ENCODE data around the gene MAST4. TPM values are rescaled to one million over a fixed set of nuclear protein-coding genes. Genes with fewer than 3 reads are reported as not detected.

MAST4 gene
- total RNA-seq, 1 donor from 2014 or later: 10.5 TPM

DNA sequence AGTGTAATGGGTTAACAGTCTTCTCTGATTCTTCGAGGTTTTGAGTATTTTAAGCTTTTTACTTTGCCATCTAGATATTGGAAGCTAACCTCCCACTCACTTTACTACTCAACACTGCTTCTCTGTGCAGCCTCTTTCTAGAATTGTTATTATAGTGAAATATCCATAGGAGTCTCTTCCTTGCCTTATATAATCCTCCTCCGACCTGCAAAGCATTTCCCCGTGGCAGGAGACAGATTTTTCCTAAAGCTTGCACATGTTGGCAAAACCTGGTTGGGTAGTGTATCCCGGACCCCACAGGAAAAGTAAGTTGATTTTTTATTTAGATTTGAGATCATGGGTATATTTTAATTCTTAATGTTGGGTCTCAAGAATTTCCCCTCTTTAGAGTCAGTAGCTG lies 351.3 kb downstream of the MAST4 start:
- Mint-ChIP-seq H3K36me3 (ENCODE audit: unreplicated experiment) (no peaks in the 10 kb centered on the region), H3K27me3 (ENCODE audit: unreplicated experiment) (no peaks in the 10 kb centered on the region), H3K4me3 (ENCODE audit: unreplicated experiment) (no peak overlapping the region), H3K9me3 (ENCODE audit: unreplicated experiment) (no peaks in the 10 kb centered on the region), H3K27ac (ENCODE audit: unreplicated experiment) (no peak overlapping the region), H3K4me1 (ENCODE audit: unreplicated experiment) (peaks cover 12% of the 10 kb centered on the region)
- TF ChIP-seq, protein P1, sequence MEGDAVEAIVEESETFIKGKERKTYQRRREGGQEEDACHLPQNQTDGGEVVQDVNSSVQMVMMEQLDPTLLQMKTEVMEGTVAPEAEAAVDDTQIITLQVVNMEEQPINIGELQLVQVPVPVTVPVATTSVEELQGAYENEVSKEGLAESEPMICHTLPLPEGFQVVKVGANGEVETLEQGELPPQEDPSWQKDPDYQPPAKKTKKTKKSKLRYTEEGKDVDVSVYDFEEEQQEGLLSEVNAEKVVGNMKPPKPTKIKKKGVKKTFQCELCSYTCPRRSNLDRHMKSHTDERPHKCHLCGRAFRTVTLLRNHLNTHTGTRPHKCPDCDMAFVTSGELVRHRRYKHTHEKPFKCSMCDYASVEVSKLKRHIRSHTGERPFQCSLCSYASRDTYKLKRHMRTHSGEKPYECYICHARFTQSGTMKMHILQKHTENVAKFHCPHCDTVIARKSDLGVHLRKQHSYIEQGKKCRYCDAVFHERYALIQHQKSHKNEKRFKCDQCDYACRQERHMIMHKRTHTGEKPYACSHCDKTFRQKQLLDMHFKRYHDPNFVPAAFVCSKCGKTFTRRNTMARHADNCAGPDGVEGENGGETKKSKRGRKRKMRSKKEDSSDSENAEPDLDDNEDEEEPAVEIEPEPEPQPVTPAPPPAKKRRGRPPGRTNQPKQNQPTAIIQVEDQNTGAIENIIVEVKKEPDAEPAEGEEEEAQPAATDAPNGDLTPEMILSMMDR (IDR thresholded peaks at IDR 0.05): no peak
- DNase-seq (ENCODE audit: extremely low spot score, unreplicated experiment): no peak

DNA sequence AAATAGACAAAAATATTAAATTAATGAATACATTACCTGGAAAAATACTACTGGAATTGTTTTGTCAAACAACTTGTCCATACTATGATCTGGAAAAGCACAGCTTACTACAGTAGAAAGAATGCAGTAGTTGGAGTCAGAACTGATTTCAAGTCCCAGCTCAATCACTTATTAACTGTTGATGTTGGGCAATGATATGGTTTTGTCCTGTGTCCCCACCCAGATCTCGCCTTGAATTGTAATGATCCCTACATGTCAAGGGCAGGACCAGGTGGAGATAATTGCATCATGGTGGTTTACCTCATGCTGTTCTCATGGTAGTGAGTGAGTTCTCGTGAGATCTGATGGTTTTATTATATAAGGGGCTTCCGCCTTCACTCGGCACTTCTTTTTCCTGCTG lies 352.9 kb downstream of the MAST4 start:
- H3K36me3 Mint-ChIP-seq (ENCODE audit: unreplicated experiment): no peaks in the 10 kb centered on the region

DNA sequence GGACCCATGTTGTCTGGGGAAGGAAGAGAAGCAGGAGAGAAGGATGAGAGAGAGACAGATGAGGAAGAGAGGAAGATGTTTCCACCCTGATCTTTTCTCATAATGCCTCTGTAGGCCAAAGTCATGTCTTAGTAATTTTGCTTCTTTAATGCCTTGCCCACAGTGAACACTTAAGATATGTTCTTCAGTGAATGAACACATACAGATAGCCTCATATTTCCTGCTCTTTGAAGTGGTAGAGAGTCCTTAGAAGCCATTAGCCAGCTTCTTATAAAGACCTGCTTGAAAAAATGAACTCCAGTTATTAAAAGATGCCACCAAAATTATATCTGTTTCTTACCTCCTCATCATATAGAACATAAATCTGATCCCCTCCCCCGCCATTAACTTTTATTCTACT lies 356.0 kb downstream of the MAST4 start:
- Mint-ChIP-seq H3K4me1 (ENCODE audit: unreplicated experiment) (peaks cover 2% of the 10 kb centered on the region), H3K27ac (ENCODE audit: unreplicated experiment) (no peak overlapping the region), H3K4me3 (ENCODE audit: unreplicated experiment) (no peak overlapping the region), H3K9me3 (ENCODE audit: unreplicated experiment) (no peaks in the 10 kb centered on the region), H3K36me3 (ENCODE audit: unreplicated experiment) (no peaks in the 10 kb centered on the region), H3K27me3 (ENCODE audit: unreplicated experiment) (no peaks in the 10 kb centered on the region)
- DNase-seq (ENCODE audit: extremely low spot score, unreplicated experiment): no peak
- TF ChIP-seq, protein P1 (IDR thresholded peaks at IDR 0.05): no peak

More for the DNA sequence above, 352.9 kb downstream of the MAST4 start:
- Mint-ChIP-seq H3K27ac (ENCODE audit: unreplicated experiment) (no peak overlapping the region), H3K27me3 (ENCODE audit: unreplicated experiment) (no peaks in the 10 kb centered on the region), H3K4me1 (ENCODE audit: unreplicated experiment) (peaks cover 12% of the 10 kb centered on the region), H3K4me3 (ENCODE audit: unreplicated experiment) (no peak overlapping the region), H3K9me3 (ENCODE audit: unreplicated experiment) (no peaks in the 10 kb centered on the region)
- DNase-seq (ENCODE audit: extremely low spot score, unreplicated experiment): no peak
- TF ChIP-seq, protein P1 (IDR thresholded peaks at IDR 0.05): no peak

DNA sequence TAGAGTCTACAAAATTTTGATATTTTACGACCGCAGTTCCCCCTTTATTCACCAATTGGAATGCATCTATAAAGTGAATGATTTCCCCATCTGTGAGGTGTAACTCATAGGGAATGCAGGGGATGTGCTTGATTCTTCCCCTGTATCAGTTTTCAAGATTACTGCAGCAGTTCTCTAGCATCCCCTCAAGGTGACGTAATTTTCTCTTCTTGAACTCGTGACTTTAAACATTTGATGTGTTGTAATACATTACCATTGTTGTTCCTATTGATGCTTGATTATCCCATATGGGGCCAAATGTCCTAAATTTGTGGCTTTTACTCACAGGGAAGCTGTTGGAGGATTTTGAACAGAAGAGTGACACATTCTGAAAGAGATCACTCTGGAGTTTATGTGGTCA lies 360.2 kb downstream of the MAST4 start:
- H3K27ac Mint-ChIP-seq (ENCODE audit: unreplicated experiment): no peak overlapping the region
- no peak for DNase-seq (ENCODE audit: extremely low spot score, unreplicated experiment)
- no peaks in the 10 kb centered on the region for H3K9me3 Mint-ChIP-seq (ENCODE audit: unreplicated experiment)
- H3K4me1 Mint-ChIP-seq (ENCODE audit: unreplicated experiment): peaks cover 31% of the 10 kb centered on the region
- H3K4me3 Mint-ChIP-seq (ENCODE audit: unreplicated experiment): no peak overlapping the region
- no peaks in the 10 kb centered on the region for H3K36me3 Mint-ChIP-seq (ENCODE audit: unreplicated experiment)
- H3K27me3 Mint-ChIP-seq (ENCODE audit: unreplicated experiment): no peaks in the 10 kb centered on the region
- TF ChIP-seq, protein P1 (IDR thresholded peaks at IDR 0.05): no peak

DNA sequence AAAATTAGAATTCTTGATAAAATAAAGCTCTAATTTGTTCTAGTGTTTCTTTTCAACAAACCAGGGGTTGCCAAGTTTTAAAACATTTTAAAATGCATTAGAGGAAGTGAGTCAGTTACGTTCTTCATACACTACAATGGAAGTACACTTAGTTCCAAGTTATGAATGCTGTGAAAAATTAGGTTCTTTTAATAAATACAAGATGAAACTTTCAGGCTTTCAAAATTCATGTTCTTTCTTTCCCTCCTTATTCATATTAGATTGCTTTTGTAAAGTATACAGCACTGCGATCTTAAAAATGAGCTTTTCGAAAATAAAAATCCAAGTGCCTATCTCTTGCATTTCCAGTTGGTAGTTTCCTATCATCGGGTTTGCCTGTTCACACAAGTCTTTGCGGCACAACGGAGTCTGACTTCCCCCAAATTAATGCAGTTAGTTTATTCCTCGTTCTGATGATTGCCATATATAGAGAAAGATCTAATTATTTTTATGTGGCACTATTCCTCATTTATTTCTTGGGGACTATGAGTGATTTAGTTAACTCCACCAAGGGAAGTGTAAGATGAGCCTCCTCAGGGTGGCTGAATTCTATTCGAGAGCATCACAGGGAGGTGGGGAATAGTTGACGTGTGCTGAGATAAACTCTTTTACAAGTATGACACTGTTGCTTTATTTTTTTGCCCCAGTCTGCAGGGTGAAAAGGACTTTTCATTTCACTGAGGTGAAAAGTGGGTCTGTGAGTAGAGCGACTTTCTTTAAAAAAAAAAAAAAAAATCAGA lies 362.2 kb downstream of the MAST4 start:
- Mint-ChIP-seq H3K4me3 (ENCODE audit: unreplicated experiment) (peak overlapping the region; percentile 60), H3K9me3 (ENCODE audit: unreplicated experiment) (no peaks in the 10 kb centered on the region), H3K36me3 (ENCODE audit: unreplicated experiment) (no peaks in the 10 kb centered on the region), H3K4me1 (ENCODE audit: unreplicated experiment) (peaks cover 31% of the 10 kb centered on the region), H3K27me3 (ENCODE audit: unreplicated experiment) (no peaks in the 10 kb centered on the region), H3K27ac (ENCODE audit: unreplicated experiment) (peak overlapping the region; percentile 78)
- TF ChIP-seq, protein P1 (IDR thresholded peaks at IDR 0.05): no peak
- DNase-seq (ENCODE audit: extremely low spot score, unreplicated experiment): no peak

Data from osteocyte (in vitro differentiated cells).